Vagina (tissue), 2 donors: Measurements from ENCODE around the gene RANBP3L.

Experiments
- CTCF ChIP-seq, 3 experiments: fragments of 450-650 bp in 2 of 3; fragments of 200-600 bp in 1 of 3; sonication (generic) in 1 of 3; IDR thresholded peaks; one replicate each; pipeline ENCODE4 v1.5.1; 2017 to 2019; ENCODE audit warnings: antibody characterized with exemption in 3 of 3, mild to moderate bottlenecking in 2 of 3, moderate library complexity in 2 of 3
- POLR2A ChIP-seq, 2 donors: fragments of 450-650 bp; IDR thresholded peaks; one replicate each; pipeline ENCODE4 v1.6.1; 2017; ENCODE audit warnings: antibody characterized with exemption in 2 of 2, mild to moderate bottlenecking in 2 of 2, moderate library complexity in 2 of 2
- POLR2AphosphoS5 ChIP-seq, 2 donors: sonication (generic); formaldehyde crosslinking; IDR thresholded peaks; one replicate each; pipeline ENCODE4 v1.9.0; 2017; ENCODE audit warnings: antibody characterized with exemption in 2 of 2, mild to moderate bottlenecking in 2 of 2, low read depth in 1 of 2; ENCODE audit not compliant: insufficient read depth in 1 of 2

- no peak for TF ChIP-seq CTCF (IDR thresholded peaks at IDR 0.05)
- TF ChIP-seq POLR2A (IDR thresholded peaks at IDR 0.05): no peak
- TF ChIP-seq POLR2AphosphoS5 (IDR thresholded peaks at IDR 0.05; ENCODE audit: insufficient read depth in 1 of 2, low read depth in 1 of 2): no peak
Measured at GRCh38 chr5:36238502-36239295, 63.0 kb downstream of the RANBP3L start.
